ENCODE measurements around the gene MRM3.
"Not testable (repeated sequence)": the region's sequence is repeated elsewhere in the genome, so short reads cannot be mapped to it uniquely, and the experiment has no call there.

Gene MRM3

DNA sequence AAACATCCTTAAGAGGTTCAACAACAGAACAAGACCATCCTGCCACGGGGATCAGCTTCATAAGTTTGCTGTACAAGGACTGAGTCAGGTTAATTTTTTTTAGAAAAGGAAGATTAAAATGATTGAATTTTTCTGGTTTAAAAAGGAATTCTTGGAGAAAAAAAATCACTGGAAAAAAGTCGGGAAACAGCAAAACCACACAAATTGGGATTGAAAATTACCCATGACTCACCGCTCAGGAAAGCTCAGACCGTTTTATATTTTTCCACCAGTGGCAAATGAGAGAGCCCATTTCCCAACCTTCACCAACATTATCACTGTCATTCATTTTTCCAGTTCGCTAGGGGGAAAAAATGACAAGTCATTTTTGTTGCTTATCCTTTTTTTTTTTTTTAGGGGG is 46.6 kb downstream of the MRM3 start:
- DNase-seq (ENCODE audit: extremely low spot score): no peak
- ChIA-PET POLR2A (interaction anchor here (1.2 kb wide), 1 partner anchor 47 kb away, joined by 3 read pairs; the partner anchor contains the start of gene GLOD4), CTCF (interaction anchor here (0.7 kb wide), 1 partner anchor 353 kb away, joined by 3 read pairs; no protein-coding TSS in a partner anchor)

GRCh38 chr17:829614-830013 is 47.5 kb downstream of the MRM3 start:
- CTCF ChIA-PET; DNase-seq (ENCODE audit: extremely low spot score); POLR2A ChIA-PET: not testable (repeated sequence)

More for the DNA sequence above, 46.6 kb downstream of the MRM3 start:
- TF ChIP-seq LEF1 (IDR thresholded peaks at IDR 0.05; ENCODE audit: borderline replicate concordance): no peak
- TF ChIP-seq FOXM1 (IDR thresholded peaks at IDR 0.05; ENCODE audit: borderline replicate concordance): no peak
- TF ChIP-seq NFRKB (IDR thresholded peaks at IDR 0.05): no peak

DNA sequence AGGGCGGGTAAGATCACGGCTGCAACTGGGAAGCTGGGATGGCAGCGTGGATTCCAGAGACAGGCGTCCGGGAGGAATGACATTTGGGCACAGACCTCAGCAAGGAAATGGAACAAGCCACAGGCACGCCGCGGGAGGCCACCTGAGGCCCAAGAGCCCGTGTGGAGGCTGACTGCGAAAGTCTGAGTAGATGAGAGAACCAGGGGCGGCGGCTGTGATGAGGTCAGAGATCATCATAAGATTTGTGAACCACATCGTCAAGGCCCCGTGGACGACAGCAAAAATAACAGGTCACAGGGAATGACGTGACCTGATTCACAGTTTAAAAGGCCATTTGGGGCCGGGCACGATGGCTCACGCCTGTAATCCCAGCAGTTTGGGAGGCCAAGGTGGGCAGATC is 48.2 kb downstream of the MRM3 start:
- POLR2A ChIA-PET: no interaction called here
- TF ChIP-seq CTBP1 (IDR thresholded peaks at IDR 0.05; ENCODE audit: borderline replicate concordance) (no peak), TARDBP (IDR thresholded peaks at IDR 0.05) (no peak), FOXM1 (IDR thresholded peaks at IDR 0.05; ENCODE audit: borderline replicate concordance) (no peak)
- no peak for DNase-seq (ENCODE audit: extremely low spot score)
- CTCF ChIA-PET: no interaction called here

- TF ChIP-seq FOXA1 (IDR thresholded peaks at IDR 0.05) (no peak), NFRKB (IDR thresholded peaks at IDR 0.05) (no peak), SP1 (IDR thresholded peaks at IDR 0.05) (no peak), BHLHE40 (IDR thresholded peaks at IDR 0.05; ENCODE audit: borderline replicate concordance) (no peak)
- TF ChIP-seq, protein P1, sequence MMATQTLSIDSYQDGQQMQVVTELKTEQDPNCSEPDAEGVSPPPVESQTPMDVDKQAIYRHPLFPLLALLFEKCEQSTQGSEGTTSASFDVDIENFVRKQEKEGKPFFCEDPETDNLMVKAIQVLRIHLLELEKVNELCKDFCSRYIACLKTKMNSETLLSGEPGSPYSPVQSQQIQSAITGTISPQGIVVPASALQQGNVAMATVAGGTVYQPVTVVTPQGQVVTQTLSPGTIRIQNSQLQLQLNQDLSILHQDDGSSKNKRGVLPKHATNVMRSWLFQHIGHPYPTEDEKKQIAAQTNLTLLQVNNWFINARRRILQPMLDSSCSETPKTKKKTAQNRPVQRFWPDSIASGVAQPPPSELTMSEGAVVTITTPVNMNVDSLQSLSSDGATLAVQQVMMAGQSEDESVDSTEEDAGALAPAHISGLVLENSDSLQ (IDR thresholded peaks at IDR 0.05): no peak
- POLR2A ChIA-PET: no interaction called here
- CTCF ChIA-PET: no interaction called here
- DNase-seq (ENCODE audit: extremely low spot score): no peak
Observed at GRCh38 chr17:830950-831349, 48.8 kb downstream of the MRM3 start.

DNA sequence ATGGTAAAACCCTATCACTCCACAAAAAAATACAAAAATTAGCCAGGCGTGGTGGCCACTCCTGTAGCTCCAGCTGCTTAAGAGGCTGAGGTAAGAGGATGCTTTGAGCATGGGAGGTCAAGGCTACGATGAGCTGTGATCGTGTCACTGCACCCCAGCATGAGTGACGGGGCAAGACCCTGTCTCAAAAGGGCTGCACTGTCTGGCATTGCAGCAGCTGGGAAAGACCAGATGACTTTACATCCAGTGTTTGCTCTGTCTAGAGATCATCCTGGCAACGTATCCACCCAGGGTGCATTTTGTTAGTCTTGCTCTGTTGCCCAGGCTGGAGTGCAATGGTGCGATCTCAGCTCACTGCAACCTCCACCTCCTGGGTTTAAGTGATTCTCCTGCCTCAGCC is 52.0 kb downstream of the MRM3 start:
- no peak for DNase-seq (ENCODE audit: extremely low spot score)
- TF ChIP-seq BHLHE40 (IDR thresholded peaks at IDR 0.05; ENCODE audit: borderline replicate concordance) (no peak), FOXK2 (IDR thresholded peaks at IDR 0.05) (no peak), LEF1 (IDR thresholded peaks at IDR 0.05; ENCODE audit: borderline replicate concordance) (no peak), L3MBTL2 (conservative IDR thresholded peaks at IDR 0.05) (no peak), ZNF384 (IDR thresholded peaks at IDR 0.05) (no peak), SUZ12 (IDR thresholded peaks at IDR 0.05) (no peak), ELF4 (IDR thresholded peaks at IDR 0.05) (no peak), NFRKB (IDR thresholded peaks at IDR 0.05) (no peak), HDGF (IDR thresholded peaks at IDR 0.05; ENCODE audit: borderline replicate concordance) (no peak), FOXM1 (IDR thresholded peaks at IDR 0.05; ENCODE audit: borderline replicate concordance) (no peak)
- TF ChIP-seq, protein P1 (IDR thresholded peaks at IDR 0.05): no peak
- ChIA-PET POLR2A (no interaction called here), CTCF (no interaction called here)

DNA sequence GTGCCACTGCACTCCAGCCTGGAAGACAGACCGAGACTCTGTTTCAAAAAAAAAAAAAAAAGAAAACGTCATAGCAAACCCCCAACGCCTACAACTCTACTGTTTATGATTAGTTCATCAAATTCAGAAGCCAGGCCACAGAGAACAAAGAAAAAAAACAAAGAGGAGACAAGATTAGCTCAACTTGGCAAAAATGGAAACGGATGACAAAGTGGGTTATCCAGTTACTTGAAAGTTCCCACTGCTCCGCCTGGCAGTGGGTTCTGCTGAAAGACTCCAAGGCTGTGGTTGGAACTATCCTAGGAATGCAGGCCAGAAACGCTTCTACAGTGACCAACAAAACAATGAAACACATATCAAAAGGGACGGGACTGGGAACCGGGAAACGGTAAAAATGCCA is 53.1 kb downstream of the MRM3 start:
- POLR2A ChIA-PET: no interaction called here
- TF ChIP-seq LEF1 (IDR thresholded peaks at IDR 0.05; ENCODE audit: borderline replicate concordance) (no peak), NFRKB (IDR thresholded peaks at IDR 0.05) (no peak), L3MBTL2 (conservative IDR thresholded peaks at IDR 0.05) (no peak), FOXK2 (IDR thresholded peaks at IDR 0.05) (no peak), FOXM1 (IDR thresholded peaks at IDR 0.05; ENCODE audit: borderline replicate concordance) (no peak), SP1 (IDR thresholded peaks at IDR 0.05) (no peak), CTBP1 (IDR thresholded peaks at IDR 0.05; ENCODE audit: borderline replicate concordance) (no peak), BHLHE40 (IDR thresholded peaks at IDR 0.05; ENCODE audit: borderline replicate concordance) (no peak), SUZ12 (IDR thresholded peaks at IDR 0.05) (no peak), FOXA1 (IDR thresholded peaks at IDR 0.05) (no peak), ARNT (IDR thresholded peaks at IDR 0.05) (no peak), ELF4 (IDR thresholded peaks at IDR 0.05) (no peak), ZNF384 (IDR thresholded peaks at IDR 0.05) (no peak), TARDBP (IDR thresholded peaks at IDR 0.05) (no peak), HDGF (IDR thresholded peaks at IDR 0.05; ENCODE audit: borderline replicate concordance) (no peak)
- TF ChIP-seq, protein P1 (IDR thresholded peaks at IDR 0.05): no peak
- DNase-seq (ENCODE audit: extremely low spot score): no peak
- CTCF ChIA-PET: interaction anchor here (1.2 kb wide), 1 partner anchor 221 kb away, joined by 4 read pairs; no protein-coding TSS in a partner anchor

GRCh38 chr17:835721-836120 is 53.6 kb downstream of the MRM3 start:
- POLR2A ChIA-PET: not testable (repeated sequence)

DNA sequence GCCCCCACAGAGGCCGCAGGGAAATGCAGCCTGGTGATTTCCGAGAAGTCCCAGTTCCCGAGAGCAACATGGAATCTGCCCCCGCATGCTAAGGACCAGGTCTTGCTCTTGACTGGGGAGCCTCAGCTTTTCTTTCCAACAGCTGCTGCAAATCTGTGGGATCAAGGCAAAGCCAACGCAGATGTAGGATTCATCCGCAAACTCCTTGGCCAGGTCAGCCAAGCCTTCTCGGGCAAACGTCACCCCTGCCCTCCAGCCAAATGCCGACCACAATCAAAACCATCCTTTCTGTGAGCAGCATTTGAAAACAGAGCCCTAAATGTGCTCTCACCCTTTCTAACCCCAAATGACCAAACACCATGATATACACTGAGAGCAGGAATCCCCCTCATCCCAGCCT is 54.0 kb downstream of the MRM3 start:
- TF ChIP-seq, protein P1 (IDR thresholded peaks at IDR 0.05): no peak
- TF ChIP-seq ARNT (IDR thresholded peaks at IDR 0.05) (no peak), L3MBTL2 (conservative IDR thresholded peaks at IDR 0.05) (no peak), FOXM1 (IDR thresholded peaks at IDR 0.05; ENCODE audit: borderline replicate concordance) (no peak), FOXK2 (IDR thresholded peaks at IDR 0.05) (no peak), ELF4 (IDR thresholded peaks at IDR 0.05) (no peak), ZNF384 (IDR thresholded peaks at IDR 0.05) (no peak), FOXA1 (IDR thresholded peaks at IDR 0.05) (no peak), TARDBP (IDR thresholded peaks at IDR 0.05) (no peak), BHLHE40 (IDR thresholded peaks at IDR 0.05; ENCODE audit: borderline replicate concordance) (no peak), NFRKB (IDR thresholded peaks at IDR 0.05) (no peak), CTBP1 (IDR thresholded peaks at IDR 0.05; ENCODE audit: borderline replicate concordance) (no peak), SUZ12 (IDR thresholded peaks at IDR 0.05) (no peak), SP1 (IDR thresholded peaks at IDR 0.05) (no peak), HDGF (IDR thresholded peaks at IDR 0.05; ENCODE audit: borderline replicate concordance) (no peak)
- ChIA-PET POLR2A (no interaction called here), CTCF (no interaction called here)
- DNase-seq (ENCODE audit: extremely low spot score): no peak

More at GRCh38 chr17:835721-836120, 53.6 kb downstream of the MRM3 start:
- CTCF ChIA-PET: interaction anchor here (1.2 kb wide), 1 partner anchor 220 kb away, joined by 4 read pairs; no protein-coding TSS in a partner anchor
- DNase-seq (ENCODE audit: extremely low spot score): not testable (repeated sequence)
